Endothelial cell (in vitro differentiated cells): ENCODE measurements around the gene VRK2. TPM values are rescaled to one million over a fixed set of nuclear protein-coding genes. Genes with fewer than 3 reads are reported as not detected.

ENCODE experiments used
- DNase-seq: peaks from one replicate; pipeline ENCODE4 v3.0.0; 2021; ENCODE audit warnings: low spot score
- H3K27ac Mint-ChIP-seq: one replicate; pipeline ENCODE4 v1.8.0; 2021; ENCODE audit warnings: mixed read lengths, inconsistent platforms; ENCODE audit not compliant: unreplicated experiment
- H3K27me3 Mint-ChIP-seq: one replicate; pipeline ENCODE4 v1.8.0; 2021; ENCODE audit warnings: mild to moderate bottlenecking, moderate library complexity, mixed read lengths, inconsistent platforms; ENCODE audit not compliant: unreplicated experiment
- H3K36me3 Mint-ChIP-seq: one replicate; pipeline ENCODE4 v1.8.0; 2021; ENCODE audit warnings: mild to moderate bottlenecking, low read depth, mixed read lengths, inconsistent platforms; ENCODE audit not compliant: unreplicated experiment
- H3K4me1 Mint-ChIP-seq: one replicate; pipeline ENCODE4 v1.8.0; 2021; ENCODE audit warnings: mild to moderate bottlenecking, mixed read lengths, inconsistent platforms; ENCODE audit not compliant: unreplicated experiment
- H3K4me3 Mint-ChIP-seq: one replicate; pipeline ENCODE4 v1.8.0; 2021; ENCODE audit warnings: mild to moderate bottlenecking, mixed read lengths, inconsistent platforms; ENCODE audit not compliant: unreplicated experiment
- H3K9me3 Mint-ChIP-seq: one replicate; pipeline ENCODE4 v1.8.0; 2021; ENCODE audit warnings: mixed read lengths, inconsistent platforms; ENCODE audit not compliant: unreplicated experiment
- total RNA-seq: library from RNA; stranded (reverse); fragmentation: NEBNext Ultra II Directional; extraction: Animal tissue kit (Norgen Biotek cat#: 25700); gene quantifications from one replicate; pipeline ENCODE4 v1.2.1, GENCODE V29; 2021; ENCODE audit not compliant: unreplicated experiment
- TF ChIP-seq, protein P1 (sequence below): fragments of 200-600 bp; sonication (generic); IDR thresholded peaks from one replicate; pipeline ENCODE4 v1.5.0; 2021; ENCODE audit warnings: antibody characterized with exemption; ENCODE audit not compliant: unreplicated experiment

Gene VRK2
- total RNA-seq, 1 donor from 2014 or later = 18.3 TPM

DNA sequence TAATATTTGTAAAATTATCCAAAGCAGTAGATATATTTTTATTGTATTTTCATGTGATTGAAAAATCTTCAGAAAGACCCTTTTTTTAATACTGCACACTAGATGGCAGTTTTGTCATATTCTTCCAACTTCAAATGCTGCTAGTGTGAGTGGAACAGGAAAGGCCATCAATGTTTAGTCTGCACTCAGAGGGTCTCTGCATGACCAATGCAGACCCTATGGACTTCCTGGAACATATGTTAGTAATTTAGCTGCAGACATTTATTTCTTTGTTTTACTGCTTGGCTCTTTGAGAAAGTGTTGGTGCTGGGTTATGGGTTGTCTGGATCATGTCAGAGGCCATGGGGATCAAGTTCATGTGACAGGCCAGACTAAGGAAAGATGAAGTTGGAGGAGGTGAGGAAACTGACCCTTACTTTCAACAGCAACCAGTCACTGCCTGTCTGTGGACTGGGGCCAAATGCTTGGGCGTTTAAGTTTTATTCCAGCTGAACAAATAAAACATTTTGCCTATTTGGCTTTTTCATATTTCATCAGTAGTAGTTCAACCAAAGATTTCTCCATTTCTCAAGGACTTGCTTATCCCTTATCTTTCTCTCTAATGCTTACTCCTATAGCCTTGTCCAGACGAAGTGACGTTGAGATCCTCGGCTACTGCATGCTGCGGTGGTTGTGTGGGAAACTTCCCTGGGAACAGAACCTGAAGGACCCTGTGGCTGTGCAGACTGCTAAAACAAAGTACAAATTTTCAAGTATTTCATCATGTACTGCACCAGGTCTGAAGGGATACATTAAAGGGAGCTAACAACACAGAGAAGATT lies 84.8 kb downstream of the VRK2 start:
- Mint-ChIP-seq H3K27me3 (no peaks in the 10 kb centered on the region), H3K9me3 (no peaks in the 10 kb centered on the region), H3K4me1 (no peaks in the 10 kb centered on the region), H3K4me3 (no peak overlapping the region), H3K36me3 (no peaks in the 10 kb centered on the region), H3K27ac (no peak overlapping the region)
- DNase-seq = no peak
- TF ChIP-seq, protein P1, sequence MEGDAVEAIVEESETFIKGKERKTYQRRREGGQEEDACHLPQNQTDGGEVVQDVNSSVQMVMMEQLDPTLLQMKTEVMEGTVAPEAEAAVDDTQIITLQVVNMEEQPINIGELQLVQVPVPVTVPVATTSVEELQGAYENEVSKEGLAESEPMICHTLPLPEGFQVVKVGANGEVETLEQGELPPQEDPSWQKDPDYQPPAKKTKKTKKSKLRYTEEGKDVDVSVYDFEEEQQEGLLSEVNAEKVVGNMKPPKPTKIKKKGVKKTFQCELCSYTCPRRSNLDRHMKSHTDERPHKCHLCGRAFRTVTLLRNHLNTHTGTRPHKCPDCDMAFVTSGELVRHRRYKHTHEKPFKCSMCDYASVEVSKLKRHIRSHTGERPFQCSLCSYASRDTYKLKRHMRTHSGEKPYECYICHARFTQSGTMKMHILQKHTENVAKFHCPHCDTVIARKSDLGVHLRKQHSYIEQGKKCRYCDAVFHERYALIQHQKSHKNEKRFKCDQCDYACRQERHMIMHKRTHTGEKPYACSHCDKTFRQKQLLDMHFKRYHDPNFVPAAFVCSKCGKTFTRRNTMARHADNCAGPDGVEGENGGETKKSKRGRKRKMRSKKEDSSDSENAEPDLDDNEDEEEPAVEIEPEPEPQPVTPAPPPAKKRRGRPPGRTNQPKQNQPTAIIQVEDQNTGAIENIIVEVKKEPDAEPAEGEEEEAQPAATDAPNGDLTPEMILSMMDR = no peak

DNA sequence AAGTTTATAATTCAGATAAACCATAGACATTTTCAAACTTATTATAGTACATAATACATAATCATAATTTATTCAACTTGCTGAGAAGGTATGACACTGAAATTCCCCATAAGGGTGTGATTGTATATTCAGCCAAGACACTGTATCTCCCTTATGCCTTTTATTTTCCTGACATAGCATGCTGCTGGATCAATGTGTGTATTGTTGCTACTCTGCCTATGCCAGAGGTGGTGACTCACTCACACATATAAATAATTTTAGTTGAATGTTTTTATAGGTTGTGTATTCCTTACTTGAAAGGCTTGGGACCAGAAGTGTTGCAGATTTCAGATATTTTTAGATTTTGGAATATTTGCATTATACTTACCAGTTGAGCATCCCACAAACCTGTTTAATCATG lies 86.8 kb downstream of the VRK2 start:
- no peak overlapping the region for H3K4me3 Mint-ChIP-seq
- no peaks in the 10 kb centered on the region for H3K9me3 Mint-ChIP-seq
- no peak for DNase-seq
- TF ChIP-seq, protein P1 = no peak
- no peaks in the 10 kb centered on the region for H3K27me3 Mint-ChIP-seq
- peaks cover 3% of the 10 kb centered on the region for H3K4me1 Mint-ChIP-seq
- no peak overlapping the region for H3K27ac Mint-ChIP-seq
- no peaks in the 10 kb centered on the region for H3K36me3 Mint-ChIP-seq

DNA sequence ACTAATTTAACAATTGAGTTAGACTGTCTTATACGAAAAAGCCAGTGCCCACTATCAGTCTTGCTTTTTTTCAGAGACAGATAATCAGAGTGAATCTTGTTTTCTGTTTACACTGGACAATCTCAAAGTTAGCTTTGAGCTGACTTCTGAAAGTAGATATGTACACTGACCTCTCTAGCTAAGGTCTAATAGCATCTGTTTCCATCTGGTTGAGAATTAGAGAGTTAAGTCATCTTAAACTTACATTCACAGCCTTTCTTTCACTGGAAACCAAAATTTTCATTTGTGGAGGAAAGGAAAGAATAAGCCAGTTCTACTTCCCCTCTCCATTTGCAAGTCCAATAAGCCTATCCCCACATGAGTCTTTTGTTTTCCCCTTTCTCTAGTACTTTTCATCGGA lies 89.3 kb downstream of the VRK2 start:
- TF ChIP-seq, protein P1 = no peak
- H3K9me3 Mint-ChIP-seq = no peaks in the 10 kb centered on the region
- H3K36me3 Mint-ChIP-seq = no peaks in the 10 kb centered on the region
- H3K27me3 Mint-ChIP-seq = peaks cover 2% of the 10 kb centered on the region
- peaks cover 5% of the 10 kb centered on the region for H3K4me1 Mint-ChIP-seq
- H3K27ac Mint-ChIP-seq = no peak overlapping the region
- no peak for DNase-seq
- H3K4me3 Mint-ChIP-seq = no peak overlapping the region

DNA sequence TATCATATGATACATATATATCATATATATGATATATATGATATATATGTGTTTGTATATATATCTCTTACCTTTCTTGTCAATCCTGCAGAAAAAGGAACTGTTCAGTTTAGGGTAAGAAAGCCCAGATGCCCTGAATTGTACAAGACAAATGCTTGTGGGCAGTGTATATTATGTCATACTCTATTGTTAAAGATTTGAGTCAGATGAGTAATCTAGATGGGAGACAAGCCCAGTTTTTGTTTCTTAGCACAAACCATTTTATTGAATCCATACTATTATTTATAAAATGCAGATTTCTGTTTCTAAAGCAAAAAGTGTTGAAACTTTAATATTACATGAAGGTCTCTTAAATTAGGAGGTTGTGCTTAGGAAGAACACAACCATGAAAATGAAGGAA lies 90.6 kb downstream of the VRK2 start:
- H3K4me3 Mint-ChIP-seq = no peak overlapping the region
- H3K36me3 Mint-ChIP-seq = no peaks in the 10 kb centered on the region
- no peak overlapping the region for H3K27ac Mint-ChIP-seq
- H3K4me1 Mint-ChIP-seq = peaks cover 5% of the 10 kb centered on the region
- DNase-seq = no peak
- H3K27me3 Mint-ChIP-seq = peaks cover 2% of the 10 kb centered on the region
- TF ChIP-seq, protein P1 = no peak
- no peaks in the 10 kb centered on the region for H3K9me3 Mint-ChIP-seq

DNA sequence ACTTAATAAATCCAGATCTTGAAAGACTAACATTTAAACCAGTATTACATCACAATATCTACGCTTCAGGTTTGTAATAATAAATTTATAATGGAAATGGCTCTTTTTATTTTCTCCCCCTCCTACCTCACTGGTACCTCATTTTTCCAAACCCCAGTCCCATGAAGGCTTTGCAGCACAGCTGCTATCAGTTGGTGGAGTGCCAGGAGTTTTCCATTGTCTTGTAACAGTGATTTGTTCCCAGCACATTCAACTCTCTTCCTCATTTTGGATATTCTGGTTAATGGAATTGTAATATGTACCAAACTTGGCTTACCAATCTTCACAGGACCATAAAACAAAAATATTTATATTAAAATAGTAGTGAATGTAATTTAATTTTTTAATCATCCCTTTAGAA lies 91.2 kb downstream of the VRK2 start:
- Mint-ChIP-seq H3K4me1 (peaks cover 5% of the 10 kb centered on the region), H3K27ac (no peak overlapping the region), H3K27me3 (peaks cover 2% of the 10 kb centered on the region)

More for the DNA sequence above, 91.2 kb downstream of the VRK2 start:
- no peaks in the 10 kb centered on the region for H3K9me3 Mint-ChIP-seq
- TF ChIP-seq, protein P1 = no peak
- no peak for DNase-seq
- H3K36me3 Mint-ChIP-seq = no peaks in the 10 kb centered on the region
- no peak overlapping the region for H3K4me3 Mint-ChIP-seq
